HCT116 (cell line): ENCODE data around the gene SUSD2. TPM values are rescaled to one million over a fixed set of nuclear protein-coding genes. Genes with fewer than 3 reads are reported as not detected.

ENCODE experiments used
- ATAC-seq: fragments of 200-7000 bp; cut with Tn5 transposase; 2 replicates; pipeline ENCODE4 v1.9.1; 2020; ENCODE audit warnings: mild to moderate bottlenecking, moderate library complexity
- BruUV-seq: library from RNA; stranded (reverse); fragments of 400-500 nt; replicated peaks from 2 replicates; lab custom pipeline; 2021; lab: Mats Ljungman, UMichigan
- CTCF ChIA-PET: fragments of 300-600 bp; sonication (Branson Sonifier 250); formaldehyde crosslinking; loops from one replicate; lab custom pipeline; 2021; ENCODE audit warnings: antibody characterized with exemption; lab: Charles Lee
- POLR2A ChIA-PET: fragments of 300-600, 350-600 bp; sonication (Branson Sonifier 250); formaldehyde crosslinking; loops from one replicate; lab custom pipeline; 2021; ENCODE audit warnings: antibody characterized with exemption; lab: Charles Lee
- RAD21 ChIA-PET, 2 experiments: fragments of 300-600 bp; sonication (Branson Sonifier 250); formaldehyde crosslinking; loops; one replicate each; lab custom pipeline; 2023; ENCODE audit warnings: low total read pairs in 2 of 2; ENCODE audit not compliant: uncharacterized antibody in 2 of 2, unreplicated experiment in 2 of 2, low non-redundant PET in 1 of 2; lab: Charles Lee
- DNase-seq: peaks from one replicate; pipeline ENCODE4 v3.0.0-alpha.2; 2010; ENCODE audit warnings: low read depth, low spot score
- H2AFZ ChIP-seq: fragments of 200-600 bp; shearing (Covaris generic), sonication (generic); 2 replicates; pipeline ENCODE4 v1.6.1; 2017; ENCODE audit warnings: low read depth, mixed run types, mixed read lengths, antibody characterized with exemption, low read length; ENCODE audit not compliant: poor library complexity, severe bottlenecking
- H3K27ac ChIP-seq: 2 replicates; pipeline ENCODE4 v1.5.1; 2012; ENCODE audit warnings: low read depth, low read length
- H3K27me3 ChIP-seq: fragments of 200-600 bp; sonication (generic); 2 replicates; pipeline ENCODE4 v1.6.1; 2016; ENCODE audit warnings: mixed run types, low read length, mixed read lengths; ENCODE audit not compliant: insufficient read depth
- H3K36me3 ChIP-seq, 2 experiments: fragments of 200-500 bp in 1 of 2; fragments of 200-600 bp in 1 of 2; sonication (Bioruptor generic) in 1 of 2; sonication (generic) in 1 of 2; 2 replicates each; pipeline versions ENCODE4 v1.5.1 to v1.6.1; 2014 to 2016; ENCODE audit warnings: low read length in 2 of 2, inconsistent platforms in 1 of 2, mixed read lengths in 1 of 2, mixed run types in 1 of 2; ENCODE audit not compliant: insufficient read depth in 2 of 2, control insufficient read depth in 1 of 2
- H3K4me1 ChIP-seq, 2 experiments: fragments of 200-600 bp in 1 of 2; sonication (generic) in 1 of 2; 2 replicates each; pipeline versions ENCODE4 v1.5.1 to v1.6.1; 2012 to 2017; ENCODE audit warnings: low read length in 2 of 2, inconsistent platforms in 1 of 2, mild to moderate bottlenecking in 1 of 2, mixed read lengths in 1 of 2, mixed run types in 1 of 2, moderate library complexity in 1 of 2; ENCODE audit not compliant: insufficient read depth in 2 of 2, control insufficient read depth in 1 of 2
- H3K4me2 ChIP-seq: fragments of 200-600 bp; sonication (generic); 2 replicates; pipeline ENCODE4 v1.6.1; 2017; ENCODE audit warnings: mixed run types, low read length, mixed read lengths
- H3K4me3 ChIP-seq, 2 experiments: fragments of 200-600 bp in 1 of 2; sonication (generic) in 1 of 2; replicated peaks in 1 of 2; 2 replicates each; pipeline ENCODE4 v1.5.1; 2011 to 2016; ENCODE audit warnings: low read length in 2 of 2, control low read depth in 1 of 2, low read depth in 1 of 2, mild to moderate bottlenecking in 1 of 2, mixed read lengths in 1 of 2, mixed run types in 1 of 2
- H3K79me2 ChIP-seq: fragments of 200-600 bp; sonication (generic); 2 replicates; pipeline ENCODE4 v1.6.1; 2017; ENCODE audit warnings: mild to moderate bottlenecking, mixed run types, low read length, moderate library complexity, mixed read lengths; ENCODE audit not compliant: insufficient read depth
- H3K9ac ChIP-seq: fragments of 200-600 bp; sonication (generic); 2 replicates; pipeline ENCODE4 v1.6.1; 2016; ENCODE audit warnings: low read length, mixed read lengths
- H3K9me2 ChIP-seq: fragments of 200-600 bp; sonication (generic), shearing (Covaris generic); 2 replicates; pipeline ENCODE4 v1.6.1; 2017; ENCODE audit warnings: mixed run types, mild to moderate bottlenecking, moderate library complexity; ENCODE audit not compliant: insufficient read depth
- H3K9me3 ChIP-seq, 2 experiments: fragments of 200-500 bp in 1 of 2; fragments of 200-600 bp in 1 of 2; sonication (Bioruptor generic) in 1 of 2; sonication (generic) in 1 of 2; 2 replicates each; pipeline ENCODE4 v1.6.1; 2014 to 2017; ENCODE audit warnings: low read length in 2 of 2, mixed read lengths in 2 of 2, inconsistent platforms in 1 of 2, low read depth in 1 of 2, mild to moderate bottlenecking in 1 of 2, mixed run types in 1 of 2, moderate library complexity in 1 of 2; ENCODE audit not compliant: control insufficient read depth in 1 of 2, insufficient read depth in 1 of 2
- H4K20me1 ChIP-seq: fragments of 200-600 bp; sonication (generic), shearing (Covaris generic); 2 replicates; pipeline ENCODE4 v1.6.1; 2017; ENCODE audit warnings: mixed run types, mild to moderate bottlenecking, moderate library complexity; ENCODE audit not compliant: insufficient read depth
- ATF3 ChIP-seq: IDR thresholded peaks from 2 replicates; pipeline ENCODE4 v1.6.1; 2012
- CEBPB ChIP-seq: IDR thresholded peaks from 2 replicates; pipeline ENCODE4 v1.6.1; 2012; ENCODE audit warnings: low read depth
- ELF1 ChIP-seq: IDR thresholded peaks from 2 replicates; pipeline ENCODE4 v1.6.1; 2012; ENCODE audit warnings: low read depth, borderline replicate concordance
- EZH2 ChIP-seq: fragments of 200-600 bp; sonication (generic); IDR thresholded peaks from 2 replicates; pipeline ENCODE4 v1.6.1; 2017; ENCODE audit warnings: antibody characterized with exemption, mixed run types
- POLR2A ChIP-seq: IDR thresholded peaks from 2 replicates; pipeline ENCODE4 v1.7.0; 2011; ENCODE audit warnings: borderline replicate concordance; ENCODE audit not compliant: insufficient read depth, insufficient read length; ENCODE audit errors: extremely low read depth
- POLR2AphosphoS5 ChIP-seq: IDR thresholded peaks from 2 replicates; pipeline ENCODE4 v1.6.1; 2011; ENCODE audit warnings: mild to moderate bottlenecking, low read depth, low read length, moderate library complexity
- RAD21 ChIP-seq: IDR thresholded peaks from 2 replicates; pipeline ENCODE4 v1.6.1; 2012; ENCODE audit warnings: low read depth, mild to moderate bottlenecking
- REST ChIP-seq: IDR thresholded peaks from 2 replicates; pipeline ENCODE4 v1.6.1; 2012; ENCODE audit warnings: low read depth
- SRF ChIP-seq: IDR thresholded peaks from 2 replicates; pipeline ENCODE4 v1.6.1; 2012; ENCODE audit warnings: low read depth
- TCF7L2 ChIP-seq: IDR thresholded peaks from 2 replicates; pipeline ENCODE4 v1.7.0; 2011; ENCODE audit warnings: borderline replicate concordance, inconsistent platforms; ENCODE audit not compliant: insufficient read depth, insufficient read length; ENCODE audit errors: extremely low read depth
- ZBTB33 ChIP-seq: IDR thresholded peaks from 2 replicates; pipeline ENCODE4 v1.6.1; 2011; ENCODE audit warnings: mild to moderate bottlenecking, low read length, moderate library complexity; ENCODE audit not compliant: insufficient replicate concordance; ENCODE audit errors: extremely low read depth
- ZFX ChIP-seq: fragments of 450-650 bp; IDR thresholded peaks from 2 replicates; pipeline ENCODE4 v1.6.1; 2017
- intact Hi-C: fragments of 100-400 bp; cut with micrococcal nuclease; formaldehyde crosslinking; loops from 2 replicates; pipeline ENCODE4 v1.10.0; 2022
- total RNA-seq: library from RNA; stranded (reverse); gene quantifications from one replicate; pipeline ENCODE4 v1.2.1, GENCODE V29; 2021; ENCODE audit not compliant: unreplicated experiment

Gene SUSD2
- total RNA-seq, 1 experiment from 2014 or later, result 6.6 TPM

GRCh38 chr22:24148266-24149197, 32.8 kb upstream of the SUSD2 start:
- peaks cover 16 to 21% of the 10 kb centered on the region in 2 experiments for H3K4me1 ChIP-seq
- ChIA-PET RAD21 (no interaction called here), POLR2A (no interaction called here), CTCF (no interaction called here)
- H3K9ac ChIP-seq, result no peak overlapping the region
- DNase-seq, result no peak
- no peaks in the 10 kb centered on the region for H4K20me1 ChIP-seq
- H2AFZ ChIP-seq, result no peak overlapping the region
- intact Hi-C loops, result no loop called here
- H3K4me3 ChIP-seq, result no peak overlapping the region
- no peak overlapping the region for H3K4me2 ChIP-seq
- no TSS peak for BruUV-seq
- TF ChIP-seq TCF7L2 (no peak), ATF3 (no peak), EZH2 (no peak), RAD21 (no peak), ELF1 (no peak), POLR2A (no peak), ZFX (no peak), SRF (no peak), REST (no peak), ZBTB33 (no peak), POLR2AphosphoS5 (no peak), CEBPB (no peak)
- TF ChIP-seq, all 23 proteins: peak for 0
- H3K9me2 ChIP-seq, result no peaks in the 10 kb centered on the region
- H3K27ac ChIP-seq, result no peak overlapping the region
- H3K79me2 ChIP-seq, result no peaks in the 10 kb centered on the region
- no peaks in the 10 kb centered on the region for H3K27me3 ChIP-seq
- H3K36me3 ChIP-seq, result no peaks in the 10 kb centered on the region
- no peak for ATAC-seq
- H3K9me3 ChIP-seq, result no peaks in the 10 kb centered on the region
